Tibial nerve (tissue), 4 donors: ENCODE results near the gene PTPRE.

ENCODE experiments used
- CTCF ChIP-seq, 5 experiments: fragments of 200-600 bp in 3 of 5; fragments of 450-650 bp in 2 of 5; sonication (generic) in 3 of 5; IDR thresholded peaks; one replicate each; pipeline ENCODE4 v1.5.1; 2016 to 2019; ENCODE audit warnings: antibody characterized with exemption in 5 of 5, mild to moderate bottlenecking in 3 of 5, moderate library complexity in 2 of 5
- EP300 ChIP-seq, 2 donors: sonication (generic); formaldehyde crosslinking; IDR thresholded peaks; one replicate each; pipeline ENCODE4 v1.6.1; 2017; ENCODE audit warnings: antibody characterized with exemption in 2 of 2, mild to moderate bottlenecking in 1 of 2
- POLR2A ChIP-seq, 2 donors: fragments of 450-650 bp; IDR thresholded peaks; one replicate each; pipeline ENCODE4 v1.6.1; 2017; ENCODE audit warnings: antibody characterized with exemption in 2 of 2, mild to moderate bottlenecking in 2 of 2, moderate library complexity in 2 of 2

GRCh38 chr10:127992376-127992775 is 85.5 kb downstream of the PTPRE start:
- TF ChIP-seq POLR2A (IDR thresholded peaks at IDR 0.05) (no peak), CTCF (IDR thresholded peaks at IDR 0.05) (no peak), EP300 (IDR thresholded peaks at IDR 0.05) (no peak)
